Measurements from ENCODE around the gene TRAPPC3. TPM values are rescaled to one million over a fixed set of nuclear protein-coding genes. Genes with fewer than 3 reads are reported as not detected.
"Not testable (repeated sequence)": the region's sequence is repeated elsewhere in the genome, so short reads cannot be mapped to it uniquely, and the experiment has no call there.

The TRAPPC3 gene
- total RNA-seq, 4 donors from 2014 or later: 76.3 to 104 (median 83.2) TPM

- ATAC-seq (ENCODE audit: low FRiP score): no peak
- TF ChIP-seq CTCF (IDR thresholded peaks at IDR 0.05): no peak
- no peak for DNase-seq (ENCODE audit: low spot score)
Observed at GRCh38 chr1:36159614-36160387, 10.5 kb upstream of the TRAPPC3 start.

- DNase-seq (ENCODE audit: low spot score); ATAC-seq (ENCODE audit: low FRiP score): not testable (repeated sequence)
Observed at GRCh38 chr1:36158827-36159252, 9.6 kb upstream of the TRAPPC3 start.

- DNase-seq (ENCODE audit: low spot score) (no peak), ATAC-seq (ENCODE audit: low FRiP score) (no peak)
- no peak for TF ChIP-seq CTCF (IDR thresholded peaks at IDR 0.05)
Observed at GRCh38 chr1:36157973-36158826, 8.9 kb upstream of the TRAPPC3 start.

GRCh38 chr1:36157115-36157903, 8.0 kb upstream of the TRAPPC3 start:
- no peak for TF ChIP-seq CTCF (IDR thresholded peaks at IDR 0.05)
- ATAC-seq (ENCODE audit: low FRiP score) (no peak), DNase-seq (ENCODE audit: low spot score) (no peak)

- TF ChIP-seq CTCF (IDR thresholded peaks at IDR 0.05): no peak
- peak; percentile 30 for ATAC-seq (ENCODE audit: low FRiP score)
- DNase-seq (ENCODE audit: low spot score): peak; percentile 52
Observed at GRCh38 chr1:36156329-36157114, 7.2 kb upstream of the TRAPPC3 start.

- DNase-seq (ENCODE audit: low spot score) (peak; percentile 67), ATAC-seq (ENCODE audit: low FRiP score) (peak; percentile 88)
- no peak for TF ChIP-seq CTCF (IDR thresholded peaks at IDR 0.05)
Observed at GRCh38 chr1:36155408-36156328, 6.4 kb upstream of the TRAPPC3 start, which contains the start of gene MAP7D1. MAP7D1 (plus strand) TSS chr1:36156160; CDS start chr1:36156418, 258 bp downstream.
